Cardiac muscle cell (in vitro differentiated cells and primary cell): ENCODE data around the gene SHROOM3. TPM values are rescaled to one million over a fixed set of nuclear protein-coding genes. Genes with fewer than 3 reads are reported as not detected.
A peak's percentile ranks its signal among the peaks of the same experiment; 100 is the strongest.

Experiments used
- DNase-seq, 2 donors: peaks; one replicate each; pipeline versions ENCODE4 v3.0.0 to v3.0.0-alpha.2; 2010 to 2017; ENCODE audit warnings: low read depth in 1 of 2, low spot score in 1 of 2
- H3K27ac ChIP-seq: fragments of 200-600 bp; sonication (generic); 2 replicates; pipeline ENCODE4 v1.5.1; 2016
- H3K27me3 ChIP-seq: fragments of 200-600 bp; sonication (generic); 2 replicates; pipeline ENCODE4 v1.6.0; 2016; ENCODE audit warnings: control low read depth
- H3K36me3 ChIP-seq: fragments of 200-600 bp; sonication (generic); 2 replicates; pipeline ENCODE4 v1.5.1; 2016; ENCODE audit warnings: control low read depth
- H3K4me1 ChIP-seq: fragments of 200-600 bp; sonication (generic); 2 replicates; pipeline ENCODE4 v1.8.1; 2017; ENCODE audit warnings: low read depth, mild to moderate bottlenecking, mixed run types
- H3K4me3 ChIP-seq: fragments of 200-600 bp; sonication (generic); 2 replicates; pipeline ENCODE4 v1.5.1; 2016; ENCODE audit warnings: mild to moderate bottlenecking
- H3K9me3 ChIP-seq: fragments of 200-600 bp; sonication (generic); 2 replicates; pipeline ENCODE4 v1.5.1; 2017; ENCODE audit warnings: low read depth, mild to moderate bottlenecking, control low read depth
- CTCF ChIP-seq: IDR thresholded peaks from 2 replicates; pipeline ENCODE4 v1.5.1; 2012; ENCODE audit warnings: low read depth, mild to moderate bottlenecking, low read length
- polyA plus RNA-seq: library from polyadenylated mRNA; unstranded; fragments of >200 nt; fragmentation: Nextera tagmentation; extraction: Ambion mirVana; gene quantifications from 2 replicates; pipeline ENCODE4 v1.2.1, GENCODE V29; 2016
- total RNA-seq: library from RNA; depleted of rRNA; stranded (reverse); fragments of >200 nt; gene quantifications from 2 replicates; pipeline ENCODE4 v1.2.3, GENCODE V29; 2016

The SHROOM3 gene
- total and polyA plus RNA-seq, 2 experiments from 2014 or later: 13.7 to 47.7 TPM

GRCh38 chr4:76755756-76756155, 320.7 kb downstream of the SHROOM3 start:
- Histone ChIP-seq H3K27ac (no peak overlapping the region), H3K9me3 (no peaks in the 10 kb centered on the region), H3K4me3 (no peak overlapping the region), H3K27me3 (no peaks in the 10 kb centered on the region), H3K4me1 (peaks cover 11% of the 10 kb centered on the region), H3K36me3 (peaks cover 4% of the 10 kb centered on the region)
- DNase-seq: no peak
- TF ChIP-seq CTCF: no peak

GRCh38 chr4:76756416-76756815, 321.4 kb downstream of the SHROOM3 start:
- no peak for DNase-seq
- TF ChIP-seq CTCF: no peak
- peaks cover 4% of the 10 kb centered on the region for H3K36me3 ChIP-seq

GRCh38 chr4:76757418-76757939, 322.4 kb downstream of the SHROOM3 start:
- DNase-seq: no peak
- H3K36me3 ChIP-seq: peaks cover 4% of the 10 kb centered on the region
- H3K4me1 ChIP-seq: peaks cover 11% of the 10 kb centered on the region
- H3K4me3 ChIP-seq: no peak overlapping the region
- no peaks in the 10 kb centered on the region for H3K27me3 ChIP-seq
- no peak overlapping the region for H3K27ac ChIP-seq
- H3K9me3 ChIP-seq: no peaks in the 10 kb centered on the region
- no peak for TF ChIP-seq CTCF

More at GRCh38 chr4:76756416-76756815, 321.4 kb downstream of the SHROOM3 start:
- H3K27ac ChIP-seq: no peak overlapping the region
- H3K4me1 ChIP-seq: peaks cover 11% of the 10 kb centered on the region
- no peaks in the 10 kb centered on the region for H3K9me3 ChIP-seq
- no peak overlapping the region for H3K4me3 ChIP-seq
- no peaks in the 10 kb centered on the region for H3K27me3 ChIP-seq

- TF ChIP-seq CTCF: peak; percentile 77
- Histone ChIP-seq H3K27ac (no peak overlapping the region), H3K9me3 (no peaks in the 10 kb centered on the region), H3K4me1 (peaks cover 11% of the 10 kb centered on the region), H3K36me3 (peaks cover 4% of the 10 kb centered on the region), H3K4me3 (no peak overlapping the region), H3K27me3 (no peaks in the 10 kb centered on the region)
- DNase-seq: peak; percentile 51 to 90
Observed at GRCh38 chr4:76758290-76758882, 323.4 kb downstream of the SHROOM3 start.

GRCh38 chr4:76758996-76759395, 324.0 kb downstream of the SHROOM3 start:
- Histone ChIP-seq H3K4me3 (no peak overlapping the region), H3K27me3 (no peaks in the 10 kb centered on the region), H3K36me3 (peaks cover 4% of the 10 kb centered on the region), H3K27ac (no peak overlapping the region), H3K4me1 (peaks cover 11% of the 10 kb centered on the region), H3K9me3 (no peaks in the 10 kb centered on the region)
- DNase-seq: no peak
- TF ChIP-seq CTCF: no peak
